Urothelium cell line (cell line): ENCODE results near the gene C1orf167.
A peak's percentile ranks its signal among the peaks of the same experiment; 100 is the strongest.

Source experiments
- DNase-seq: peaks from one replicate; pipeline ENCODE4 v3.0.0; 2011; ENCODE audit warnings: low spot score, mixed read lengths
- FAIRE-seq: peaks from 2 replicates; lab custom pipeline; 2011; peaks lifted over from hg19 to GRCh38; lab: Jason Lieb, UNC

The C1orf167 gene

DNA sequence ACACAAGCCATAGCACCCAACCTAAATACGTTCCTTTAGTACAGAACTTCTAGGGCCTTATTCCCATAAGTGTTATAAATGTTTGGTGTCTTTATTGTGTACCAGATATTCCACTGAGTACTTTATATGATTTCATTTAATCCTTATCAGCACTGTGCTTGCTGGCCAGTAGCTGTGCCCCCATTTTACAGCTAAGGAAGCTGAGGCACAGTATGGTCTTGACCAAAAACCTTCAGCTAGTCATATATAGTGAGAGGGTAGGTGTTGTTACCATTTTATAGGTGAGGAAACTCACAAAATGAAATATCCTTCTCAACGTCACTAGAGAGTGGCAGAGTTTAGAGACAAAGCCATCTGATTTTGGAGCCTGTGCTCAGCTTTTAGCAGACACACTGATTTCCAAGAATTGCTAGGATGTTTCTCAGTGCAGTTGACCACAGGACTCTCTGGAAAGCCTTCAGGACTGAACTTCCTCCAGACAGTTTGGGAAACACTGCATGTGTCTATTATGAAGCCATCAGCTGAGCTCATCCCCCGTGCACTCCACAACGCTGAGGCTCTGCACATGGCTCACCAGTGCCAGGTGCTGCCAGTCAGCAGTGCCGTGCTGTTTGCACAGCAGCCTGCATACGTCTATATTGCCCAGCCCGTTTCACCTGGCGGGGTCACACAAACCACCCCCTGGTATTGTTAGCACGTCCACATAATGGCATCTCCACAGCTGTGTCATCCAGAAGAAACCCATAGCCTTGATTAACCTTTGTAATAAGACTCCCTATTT is 70.1 kb downstream of the C1orf167 start:
- no peak for DNase-seq
- no peak for FAIRE-seq

DNA sequence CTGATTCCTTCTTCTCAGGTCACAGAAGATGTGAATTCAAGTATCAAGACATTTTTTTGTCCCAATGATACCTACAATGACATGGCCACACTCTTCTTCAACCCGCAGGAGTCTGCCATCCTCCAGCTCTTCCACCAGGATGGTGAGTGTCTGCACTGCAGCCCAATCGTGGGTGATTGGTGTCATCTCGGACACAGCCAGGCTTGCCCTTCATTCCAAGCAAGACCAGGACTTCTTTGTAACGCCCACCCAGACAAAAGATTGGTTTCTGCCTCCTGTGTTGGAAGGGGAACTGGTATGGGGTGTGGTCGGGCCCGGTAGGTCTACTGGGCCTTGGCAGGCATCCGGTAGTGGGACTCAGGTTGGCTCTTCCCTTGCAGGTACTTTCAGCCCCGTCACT is 71.5 kb downstream of the C1orf167 start:
- no peak for DNase-seq
- FAIRE-seq, result no peak

DNA sequence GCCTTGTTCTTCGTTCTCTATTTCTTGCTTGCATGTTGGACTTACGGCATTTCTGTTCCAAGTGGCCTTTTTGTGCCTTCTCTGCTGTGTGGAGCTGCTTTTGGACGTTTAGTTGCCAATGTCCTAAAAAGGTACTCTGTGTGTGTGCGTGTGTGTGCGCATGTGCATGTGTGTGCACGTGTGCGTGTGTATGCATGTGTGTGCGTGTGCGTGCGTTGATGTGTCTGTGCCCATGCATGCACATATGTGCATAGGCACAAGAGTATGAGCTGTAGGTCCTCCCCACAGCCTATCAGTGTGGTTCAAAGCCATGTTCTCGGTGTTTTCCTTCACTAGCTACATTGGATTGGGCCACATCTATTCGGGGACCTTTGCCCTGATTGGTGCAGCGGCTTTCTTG is 71.9 kb downstream of the C1orf167 start:
- FAIRE-seq, result peak; percentile 84
- no peak for DNase-seq

DNA sequence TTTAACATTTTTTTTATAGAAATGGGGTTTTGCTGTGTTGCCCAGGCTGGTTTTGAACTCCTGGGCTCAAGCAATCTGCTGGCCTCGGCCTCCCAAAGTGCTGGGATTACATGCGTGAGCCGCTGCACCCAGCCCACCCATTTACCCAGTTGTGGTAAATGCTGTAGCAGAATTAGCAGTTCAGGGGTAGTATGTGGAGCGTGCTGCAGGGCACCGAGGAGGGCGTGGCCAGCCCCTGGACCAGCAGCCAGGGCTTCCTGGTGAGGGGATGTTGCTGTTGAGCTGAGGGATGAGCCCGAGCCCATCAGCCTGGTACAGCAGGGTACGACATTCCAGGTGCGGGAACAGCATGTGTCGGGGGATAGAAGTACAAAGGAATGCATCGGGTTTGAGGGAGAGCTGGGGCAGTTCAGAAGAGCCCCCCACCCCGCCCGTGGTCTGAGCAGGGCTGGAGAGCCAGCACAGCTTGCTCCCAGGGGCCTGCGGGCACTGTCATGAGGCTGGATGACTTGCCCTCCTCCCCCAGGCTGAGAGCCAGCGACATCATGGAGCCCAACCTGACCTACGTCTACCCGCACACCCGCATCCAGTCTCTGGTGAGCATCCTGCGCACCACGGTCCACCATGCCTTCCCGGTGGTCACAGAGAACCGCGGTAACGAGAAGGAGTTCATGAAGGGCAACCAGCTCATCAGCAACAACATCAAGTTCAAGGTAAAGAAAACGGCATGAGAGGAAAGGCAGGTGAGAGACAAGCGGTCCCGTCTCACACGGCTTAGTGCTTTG is 73.6 kb downstream of the C1orf167 start:
- DNase-seq (no peak), FAIRE-seq (no peak)

DNA sequence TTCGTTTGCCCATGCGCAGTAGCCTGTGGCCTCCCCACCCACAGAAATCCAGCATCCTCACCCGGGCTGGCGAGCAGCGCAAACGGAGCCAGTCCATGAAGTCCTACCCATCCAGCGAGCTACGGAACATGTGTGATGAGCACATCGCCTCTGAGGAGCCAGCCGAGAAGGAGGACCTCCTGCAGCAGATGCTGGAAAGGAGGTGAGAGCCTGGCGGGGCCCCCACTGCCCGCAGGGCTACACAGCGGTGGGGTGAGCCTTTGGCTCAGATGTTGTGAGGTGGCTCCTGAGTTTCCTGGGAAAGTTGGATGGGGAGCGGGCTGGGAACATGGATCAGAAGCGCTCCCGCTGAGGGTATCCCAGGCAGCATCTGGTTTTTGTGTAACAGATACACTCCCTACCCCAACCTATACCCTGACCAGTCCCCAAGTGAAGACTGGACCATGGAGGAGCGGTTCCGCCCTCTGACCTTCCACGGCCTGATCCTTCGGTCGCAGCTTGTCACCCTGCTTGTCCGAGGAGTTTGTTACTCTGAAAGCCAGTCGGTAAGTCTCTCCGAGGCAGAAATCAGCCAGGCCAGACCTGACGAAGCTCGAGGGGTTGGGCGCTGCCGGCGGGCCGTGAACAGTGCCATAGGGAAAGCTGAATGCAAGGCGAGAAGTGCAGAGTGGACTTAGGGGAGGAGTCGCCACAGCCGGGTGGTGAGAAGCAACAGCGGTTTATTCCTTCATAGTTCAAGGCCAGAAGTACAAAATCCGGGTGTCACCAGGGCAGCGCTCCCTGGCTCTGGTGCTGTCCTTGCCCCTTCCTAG is 75.2 kb downstream of the C1orf167 start:
- DNase-seq (no peak), FAIRE-seq (no peak)

DNA sequence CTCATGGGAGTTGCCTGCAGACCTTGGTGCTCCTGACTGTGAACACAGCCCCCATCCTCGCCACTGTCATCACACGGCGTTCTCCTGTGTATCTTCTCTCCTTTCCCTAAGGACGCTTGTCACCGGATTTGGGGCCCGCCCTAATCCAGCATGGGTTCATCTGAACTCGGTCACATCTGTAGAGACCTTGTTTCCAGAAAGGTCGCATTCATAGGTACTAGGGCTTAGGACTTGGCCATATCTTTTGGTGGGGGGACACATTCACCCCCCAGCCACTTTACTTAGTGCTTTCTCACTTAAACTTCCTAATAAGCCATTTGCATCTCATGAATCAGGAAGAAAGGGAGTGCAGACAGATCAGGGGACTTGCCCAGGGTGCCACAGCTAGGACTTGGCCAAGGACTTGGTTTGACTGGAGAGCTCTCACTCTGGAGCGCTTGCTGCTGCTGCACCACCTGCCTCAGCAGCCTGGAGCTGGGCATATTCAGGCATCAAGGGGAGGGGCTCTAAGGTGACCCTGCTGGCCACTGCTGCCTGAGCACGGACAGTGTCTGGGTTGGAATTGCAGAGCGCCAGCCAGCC is 75.9 kb downstream of the C1orf167 start:
- FAIRE-seq (no peak), DNase-seq (no peak)

DNA sequence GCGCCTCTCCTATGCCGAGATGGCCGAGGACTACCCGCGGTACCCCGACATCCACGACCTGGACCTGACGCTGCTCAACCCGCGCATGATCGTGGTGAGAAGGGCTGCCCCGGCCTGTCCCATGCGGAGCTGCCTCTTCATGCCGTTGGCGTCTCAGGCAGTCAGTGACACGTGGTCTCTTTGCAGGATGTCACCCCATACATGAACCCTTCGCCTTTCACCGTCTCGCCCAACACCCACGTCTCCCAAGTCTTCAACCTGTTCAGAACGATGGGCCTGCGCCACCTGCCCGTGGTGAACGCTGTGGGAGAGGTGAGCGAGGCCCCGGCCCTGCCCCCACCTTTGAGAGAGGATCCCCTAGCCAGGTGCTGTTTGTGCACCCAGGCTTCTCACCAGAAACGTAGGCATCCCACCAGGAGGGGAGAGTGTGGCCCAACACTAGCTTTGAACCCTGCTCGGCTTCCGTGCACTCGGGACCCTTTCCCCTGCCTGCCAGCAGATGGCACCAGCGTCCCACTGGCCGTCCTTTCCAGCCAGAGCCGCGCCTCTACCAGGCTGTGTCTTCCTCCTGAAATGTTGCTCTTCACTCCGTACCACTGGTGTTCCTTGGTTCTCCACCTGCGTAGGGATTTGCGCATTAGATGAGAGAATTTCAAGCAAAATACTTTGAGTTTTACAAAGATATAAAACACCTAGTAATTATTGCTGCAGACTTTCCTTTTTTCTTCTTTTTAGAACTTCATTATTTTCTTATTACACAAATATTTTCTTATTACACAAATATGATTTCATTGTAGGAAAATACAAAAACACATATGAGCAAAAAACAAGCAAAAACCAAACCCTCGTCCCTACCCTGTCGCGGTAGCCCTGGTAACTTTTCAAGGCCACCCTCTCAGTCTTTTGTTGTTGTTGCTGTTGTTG is 76.6 kb downstream of the C1orf167 start:
- peak; percentile 88 for DNase-seq
- peak; percentile 66 for FAIRE-seq
